HEK293T (cell line): ENCODE results near the gene NCEH1.

Experiments used
- ELF4 ChIP-seq: fragments of 450-650 bp; IDR thresholded peaks from 2 replicates; pipeline ENCODE4 v1.6.1; 2017; ENCODE audit warnings: antibody characterized with exemption
- FOXK2 ChIP-seq: fragments of 450-650 bp; IDR thresholded peaks from 2 replicates; pipeline ENCODE4 v1.6.1; 2016; ENCODE audit warnings: mild to moderate bottlenecking
- NFRKB ChIP-seq: fragments of 450-650 bp; IDR thresholded peaks from 2 replicates; pipeline ENCODE4 v1.6.1; 2016; ENCODE audit warnings: mild to moderate bottlenecking, moderate library complexity
- PKNOX1 ChIP-seq: fragments of 450-650 bp; IDR thresholded peaks from 2 replicates; pipeline ENCODE4 v1.6.1; 2016
- SP1 ChIP-seq: fragments of 450-650 bp; IDR thresholded peaks from 2 replicates; pipeline ENCODE4 v1.6.1; 2017
- SUZ12 ChIP-seq: fragments of 450-650 bp; IDR thresholded peaks from 2 replicates; pipeline ENCODE4 v1.6.1; 2016; ENCODE audit warnings: mild to moderate bottlenecking

- TF ChIP-seq SUZ12: no peak
- TF ChIP-seq NFRKB: no peak
- no peak for TF ChIP-seq FOXK2
- no peak for TF ChIP-seq PKNOX1
- no peak for TF ChIP-seq ELF4
- no peak for TF ChIP-seq SP1
Measured at GRCh38 chr3:172750069-172750367, 39.2 kb upstream of the NCEH1 start.
